Small intestine (tissue), 7 donors: ENCODE measurements around the gene CTTNBP2. TPM values are rescaled to one million over a fixed set of nuclear protein-coding genes. Genes with fewer than 3 reads are reported as not detected.

ENCODE experiments used
- DNase-seq, 2 donors: peaks; one replicate each; pipeline versions ENCODE4 v3.0.0 to v3.0.0-alpha.2; 2013
- FAIRE-seq: peaks from 2 replicates; lab custom pipeline; 2012; peaks lifted over from hg19 to GRCh38; lab: Jason Lieb, UNC
- H3K27ac ChIP-seq, 3 donors: one replicate each; pipeline ENCODE4 v1.5.1; 2013; ENCODE audit warnings: low read length in 2 of 3, mild to moderate bottlenecking in 2 of 3, control low read depth in 1 of 3, inconsistent platforms in 1 of 3, low read depth in 1 of 3, moderate library complexity in 1 of 3
- H3K27me3 ChIP-seq, 3 donors: one replicate each; pipeline ENCODE4 v1.6.1; 2013; ENCODE audit warnings: low read length in 3 of 3, inconsistent platforms in 1 of 3; ENCODE audit not compliant: control insufficient read depth in 3 of 3, insufficient read depth in 3 of 3
- H3K36me3 ChIP-seq, 3 donors: one replicate each; pipeline ENCODE4 v1.6.1; 2013; ENCODE audit warnings: low read length in 3 of 3, inconsistent platforms in 1 of 3, low read depth in 1 of 3, mild to moderate bottlenecking in 1 of 3, moderate library complexity in 1 of 3; ENCODE audit not compliant: control insufficient read depth in 3 of 3, insufficient read depth in 2 of 3
- H3K4me1 ChIP-seq, 3 donors: one replicate each; pipeline ENCODE4 v1.6.1; 2013; ENCODE audit warnings: low read length in 2 of 3, inconsistent platforms in 1 of 3, low read depth in 1 of 3, mild to moderate bottlenecking in 1 of 3, moderate library complexity in 1 of 3; ENCODE audit not compliant: control insufficient read depth in 3 of 3, insufficient read depth in 2 of 3
- H3K4me3 ChIP-seq, 3 donors: one replicate each; pipeline ENCODE4 v1.5.1; 2013; ENCODE audit warnings: low read length in 3 of 3, control low read depth in 1 of 3, inconsistent platforms in 1 of 3, low read depth in 1 of 3, mild to moderate bottlenecking in 1 of 3, moderate library complexity in 1 of 3
- H3K9me3 ChIP-seq, 2 donors: one replicate each; pipeline ENCODE4 v1.6.1; 2013; ENCODE audit warnings: low read depth in 1 of 2, low read length in 1 of 2; ENCODE audit not compliant: control insufficient read depth in 2 of 2, insufficient read depth in 1 of 2
- WGBS, 3 donors: extraction: QIAGEN DNeasy Blood & Tissue Kit; methylation state at CpG; one replicate each; pipeline ENCODE4 v1.1.7; 2013; 5-methylcytosine and 5-hydroxymethylcytosine counted together
- polyA plus RNA-seq, 4 donors: library from polyadenylated mRNA; stranded (reverse) in 3 of 4; unstranded in 1 of 4; fragments of 200-250 nt in 3 of 4; fragments of 120-200 nt in 1 of 4; gene quantifications; one replicate each; pipeline versions ENCODE4 v1.2.1 to v1.2.3, GENCODE V29; 2013
- donor health status: healthy with polysubstance abuse.
- donor health status: control.
- donor health status: control.
- donor health status: Bipolar disorder and iron deficiency.
- donor health status: healthy.

The CTTNBP2 gene
- polyA plus RNA-seq, 4 donors: 0.45 to 2.7 (median 2.2) TPM

GRCh38 chr7:117874191-117874700 is 1.0 kb upstream of the CTTNBP2 start:
- FAIRE-seq (no peak), DNase-seq (no peak)
- H3K4me3 ChIP-seq: no peak overlapping the region
- no peak overlapping the region for H3K27ac ChIP-seq
- H3K9me3 ChIP-seq: no peaks in the 10 kb centered on the region
- no peaks in the 10 kb centered on the region for H3K36me3 ChIP-seq
- 60 to 75% (median 74%) methylated on average over 7 of the region's 7 CpGs for WGBS, 3 donors
- H3K4me1 ChIP-seq: peaks cover 0 to 2% (median 0%) of the 10 kb centered on the region in 3 donors
- peaks cover 0 to 16% (median 7%) of the 10 kb centered on the region in 3 donors for H3K27me3 ChIP-seq

- peaks cover 0 to 2% (median 0%) of the 10 kb centered on the region in 3 donors for H3K4me1 ChIP-seq
- FAIRE-seq: no peak
- 0 to 7% (median 2%) methylated on average over 34 to 57 of the region's 57 CpGs for WGBS, 3 donors
These were observed 506 bp downstream of the CTTNBP2 start for GRCh38 chr7:117872561-117873309.

DNA sequence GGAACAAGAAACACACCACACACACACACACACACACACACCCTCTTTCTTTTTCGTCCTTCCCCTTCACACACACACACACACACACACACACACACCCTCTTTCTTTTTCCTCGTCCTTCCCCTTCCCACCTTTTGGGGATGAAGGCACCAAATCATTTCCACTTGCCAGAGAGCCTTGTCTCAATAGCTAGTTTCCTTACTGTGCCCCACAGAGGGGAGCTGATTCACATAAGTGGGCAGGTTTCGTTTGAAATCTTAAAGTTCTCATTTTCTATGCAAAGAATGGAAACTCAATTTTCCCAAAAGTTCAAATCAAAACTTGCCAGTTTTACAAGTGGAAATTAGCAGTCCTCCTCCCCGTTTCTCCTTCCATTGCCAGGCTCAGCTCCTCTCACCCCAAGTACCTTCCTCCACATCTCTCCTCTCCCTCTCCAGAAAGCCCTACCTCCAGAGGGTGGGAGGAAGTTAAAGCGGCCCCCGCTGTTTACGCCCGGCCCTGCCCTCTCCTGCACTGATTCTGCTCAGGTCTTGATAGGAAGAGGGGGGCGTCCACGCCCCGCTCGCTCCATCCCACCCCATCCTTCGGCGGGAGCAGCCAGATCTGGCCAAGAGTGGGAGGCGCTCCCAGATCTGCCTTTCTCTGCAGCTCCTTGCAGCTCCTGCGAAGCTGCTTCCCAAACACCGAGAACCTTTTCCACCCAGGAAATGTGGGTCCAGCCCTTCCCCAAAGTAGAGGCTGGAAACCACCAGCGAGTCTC is 1.3 kb downstream of the CTTNBP2 start:
- H3K4me3 ChIP-seq: peak overlapping the region in 2 of 3 donors; percentile 56 to 74
- peak overlapping the region in 1 of 3 donors; percentile 25 for H3K27ac ChIP-seq
- FAIRE-seq: no peak
- WGBS, 3 donors: 1 to 4% (median 3%) methylated on average over 18 of the region's 18 CpGs
- H3K9me3 ChIP-seq: no peaks in the 10 kb centered on the region
- H3K27me3 ChIP-seq: peaks cover 0 to 16% (median 7%) of the 10 kb centered on the region in 3 donors
- peak in 1 of 2 donors; percentile 38 for DNase-seq
- H3K4me1 ChIP-seq: peaks cover 0 to 2% (median 0%) of the 10 kb centered on the region in 3 donors
- no peaks in the 10 kb centered on the region for H3K36me3 ChIP-seq

More at GRCh38 chr7:117872561-117873309, 506 bp downstream of the CTTNBP2 start:
- Histone ChIP-seq H3K27me3 (peaks cover 0 to 16% (median 7%) of the 10 kb centered on the region in 3 donors), H3K36me3 (no peaks in the 10 kb centered on the region), H3K4me3 (peak overlapping the region; percentile 56 to 74 (median 59)), H3K9me3 (no peaks in the 10 kb centered on the region), H3K27ac (peak overlapping the region in 1 of 3 donors; percentile 25)
- peak; percentile 16 to 52 for DNase-seq

GRCh38 chr7:117871401-117871777 is 1.9 kb downstream of the CTTNBP2 start:
- peaks cover 0 to 2% (median 0%) of the 10 kb centered on the region in 3 donors for H3K4me1 ChIP-seq
- no peak overlapping the region for H3K27ac ChIP-seq
- H3K9me3 ChIP-seq: no peaks in the 10 kb centered on the region
- FAIRE-seq: no peak
- H3K27me3 ChIP-seq: peaks cover 0 to 16% (median 7%) of the 10 kb centered on the region in 3 donors
- H3K36me3 ChIP-seq: no peaks in the 10 kb centered on the region
- H3K4me3 ChIP-seq: no peak overlapping the region
- DNase-seq: no peak
- 68 to 77% (median 76%) methylated on average over 4 of the region's 4 CpGs for WGBS, 3 donors

- FAIRE-seq: no peak
- WGBS, 3 donors: 65 to 88% (median 81%) methylated on average over 6 of the region's 6 CpGs
- Histone ChIP-seq H3K4me3 (no peak overlapping the region), H3K4me1 (peaks cover 0 to 2% (median 0%) of the 10 kb centered on the region in 3 donors), H3K27me3 (peaks cover 0 to 16% (median 7%) of the 10 kb centered on the region in 3 donors), H3K27ac (no peak overlapping the region), H3K9me3 (no peaks in the 10 kb centered on the region), H3K36me3 (no peaks in the 10 kb centered on the region)
- DNase-seq: no peak
These were observed 2.7 kb downstream of the CTTNBP2 start for GRCh38 chr7:117870448-117871130.

- Histone ChIP-seq H3K27ac (no peak overlapping the region), H3K27me3 (peaks cover 0 to 16% (median 7%) of the 10 kb centered on the region in 3 donors), H3K4me1 (peaks cover 0 to 2% (median 0%) of the 10 kb centered on the region in 3 donors), H3K9me3 (no peaks in the 10 kb centered on the region), H3K4me3 (no peak overlapping the region), H3K36me3 (no peaks in the 10 kb centered on the region)
- WGBS, 3 donors: 65 to 80% (median 73%) methylated on average over 2 of the region's 2 CpGs
- FAIRE-seq: no peak
- DNase-seq: no peak
These were observed 3.9 kb downstream of the CTTNBP2 start for GRCh38 chr7:117869374-117869773.

GRCh38 chr7:117863618-117864017 is 9.6 kb downstream of the CTTNBP2 start:
- no peak overlapping the region for H3K27ac ChIP-seq
- H3K4me1 ChIP-seq: peaks cover 0 to 10% (median 3%) of the 10 kb centered on the region in 3 donors
- H3K4me3 ChIP-seq: no peak overlapping the region
- H3K27me3 ChIP-seq: no peaks in the 10 kb centered on the region
- WGBS, 3 donors: 57 to 78% (median 72%) methylated on average over 2 of the region's 2 CpGs
- H3K9me3 ChIP-seq: no peaks in the 10 kb centered on the region
- H3K36me3 ChIP-seq: no peaks in the 10 kb centered on the region
- FAIRE-seq: no peak
- no peak for DNase-seq

DNA sequence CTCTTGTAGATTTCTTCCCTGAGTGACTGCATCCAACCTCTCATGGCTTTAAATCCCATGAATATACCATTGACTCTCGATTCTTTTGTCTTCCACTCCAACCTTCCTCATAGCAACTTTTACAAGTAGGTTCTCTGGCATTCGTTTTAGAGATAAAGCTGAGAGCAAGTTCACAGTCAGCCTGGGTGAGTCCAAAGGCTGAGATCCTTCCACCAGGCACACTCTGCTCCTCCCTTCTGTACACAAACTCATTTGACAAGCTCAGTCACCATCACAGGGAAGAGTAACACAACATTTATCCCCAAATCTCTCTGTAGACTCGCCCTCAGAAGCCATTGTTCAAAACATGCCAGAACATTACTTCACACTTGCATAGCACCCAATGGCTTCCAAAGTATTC is 10.9 kb downstream of the CTTNBP2 start:
- peak overlapping the region in 1 of 3 donors; percentile 21 for H3K27ac ChIP-seq
- no peaks in the 10 kb centered on the region for H3K36me3 ChIP-seq
- H3K4me1 ChIP-seq: peaks cover 0 to 10% (median 3%) of the 10 kb centered on the region in 3 donors
- 10 to 39% (median 18%) methylated on average over 3 of the region's 3 CpGs for WGBS, 3 donors
- no peaks in the 10 kb centered on the region for H3K27me3 ChIP-seq
- no peak overlapping the region for H3K4me3 ChIP-seq
- FAIRE-seq (no peak), DNase-seq (peak; percentile 65 to 73)
- H3K9me3 ChIP-seq: no peaks in the 10 kb centered on the region
